Medulla oblongata (tissue), 1 donor: Measurements from ENCODE around the gene MON1B.
"Not testable (repeated sequence)": the region's sequence is repeated elsewhere in the genome, so short reads cannot be mapped to it uniquely, and the experiment has no call there.

Source experiments
- DNase-seq: peaks from one replicate; pipeline ENCODE4 v3.0.0-alpha.2; 2015; ENCODE audit errors: extremely low spot score

Gene MON1B

GRCh38 chr16:77190478-77191258, at the start of gene MON1B:
MON1B (plus strand) TSS chr16:77191190; CDS start chr16:77191486, 296 bp downstream.
- DNase-seq = peak; percentile 100

GRCh38 chr16:77143364-77143763, 47.6 kb upstream of the MON1B start:
- no peak for DNase-seq

- no peak for DNase-seq
These were observed 42.9 kb upstream of the MON1B start for GRCh38 chr16:77148121-77148520.

- no peak for DNase-seq
These were observed 33.5 kb upstream of the MON1B start for GRCh38 chr16:77157346-77158058.

GRCh38 chr16:77158293-77158692, 32.7 kb upstream of the MON1B start:
- no peak for DNase-seq

GRCh38 chr16:77165006-77165405, 26.0 kb upstream of the MON1B start:
- no peak for DNase-seq

GRCh38 chr16:77165536-77166236, 25.3 kb upstream of the MON1B start:
- not testable (repeated sequence) for DNase-seq

- no peak for DNase-seq
These were observed 24.3 kb upstream of the MON1B start for GRCh38 chr16:77166726-77167125.

- no peak for DNase-seq
These were observed 22.1 kb upstream of the MON1B start for GRCh38 chr16:77168901-77169300.

- DNase-seq = peak; percentile 42
These were observed 21.2 kb upstream of the MON1B start for GRCh38 chr16:77169650-77170236.

GRCh38 chr16:77170805-77171204, 20.2 kb upstream of the MON1B start:
- DNase-seq = no peak

GRCh38 chr16:77171745-77172635, 19.0 kb upstream of the MON1B start:
- peak; percentile 79 for DNase-seq

GRCh38 chr16:77172951-77173350, 18.0 kb upstream of the MON1B start:
- DNase-seq = no peak

GRCh38 chr16:77183137-77183536, 7.9 kb upstream of the MON1B start:
- DNase-seq = no peak

GRCh38 chr16:77186298-77186697, 4.7 kb upstream of the MON1B start:
- DNase-seq = not testable (repeated sequence)

GRCh38 chr16:77190190-77190477, 856 bp upstream of the MON1B start:
- peak; percentile 12 for DNase-seq

GRCh38 chr16:77191259-77191969, 424 bp downstream of the MON1B start:
- peak; percentile 45 for DNase-seq

GRCh38 chr16:77193377-77193776, 2.4 kb downstream of the MON1B start:
- DNase-seq = no peak

GRCh38 chr16:77194295-77195231, 3.6 kb downstream of the MON1B start:
- no peak for DNase-seq

- DNase-seq = no peak
These were observed 4.4 kb downstream of the MON1B start for GRCh38 chr16:77195411-77195810.
